NB4 (cell line): ENCODE measurements around the gene PDE4B.

Experiments used
- CTCF ChIP-seq: IDR thresholded peaks from one replicate; pipeline ENCODE4 v1.5.1; 2012; ENCODE audit warnings: low read depth, low read length
- MAX ChIP-seq: IDR thresholded peaks from 2 replicates; pipeline ENCODE4 v1.6.1; 2011; ENCODE audit warnings: low read depth, low read length
- POLR2A ChIP-seq: IDR thresholded peaks from 2 replicates; pipeline ENCODE4 v1.6.1; 2011; ENCODE audit warnings: mild to moderate bottlenecking; ENCODE audit not compliant: insufficient read length; ENCODE audit errors: extremely low read depth

GRCh38 chr1:65844296-65844695, 51.6 kb downstream of the PDE4B start:
- no peak for TF ChIP-seq CTCF
- no peak for TF ChIP-seq MAX
- no peak for TF ChIP-seq POLR2A
